ENCODE measurements around the gene AP1G2. TPM values are rescaled to one million over a fixed set of nuclear protein-coding genes. Genes with fewer than 3 reads are reported as not detected.
A peak's percentile ranks its signal among the peaks of the same experiment; 100 is the strongest.

AP1G2 gene
- total and polyA plus RNA-seq, 2 of the 13 experiments (the other 11 are each of a cell fraction or from before 2014, with no cell fraction given), result 96.9 to 611 TPM

DNA sequence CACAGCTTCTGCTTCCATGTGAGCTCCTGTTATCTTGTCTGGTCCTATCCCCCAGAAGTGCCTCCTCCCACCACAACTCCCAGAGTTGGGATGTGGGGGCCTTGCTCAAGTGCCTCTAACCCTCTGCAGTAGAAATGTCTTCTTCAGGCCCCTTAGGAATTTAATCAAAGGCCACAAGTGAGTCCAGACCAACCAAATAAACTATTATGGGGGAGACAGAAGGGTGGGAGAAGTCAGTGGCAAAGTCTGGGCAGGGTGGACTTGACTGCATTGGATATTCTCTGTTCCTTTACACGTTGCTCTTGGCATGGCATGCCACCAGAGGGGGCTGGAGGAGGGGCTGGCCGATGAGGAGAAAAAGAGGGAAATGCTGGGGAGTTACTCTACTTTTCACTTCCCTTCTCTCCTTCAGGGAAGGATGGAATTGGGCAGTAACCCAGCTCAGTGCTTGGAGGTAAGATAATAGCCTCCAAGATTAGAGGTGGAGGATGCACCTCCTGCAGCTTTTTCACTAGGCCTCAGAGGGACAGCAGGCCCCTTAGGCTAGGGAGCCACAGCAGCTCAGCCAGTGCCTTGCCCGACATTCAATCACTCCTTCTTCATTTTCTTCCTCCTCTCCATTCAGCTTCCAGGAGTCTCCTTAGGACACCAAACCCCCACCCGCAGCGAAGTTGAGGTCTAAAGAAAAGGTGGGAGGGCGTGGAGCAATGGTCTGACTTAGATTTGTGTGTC, 1.2 kb upstream of the AP1G2 start (continued):
- TF ChIP-seq, protein P1, sequence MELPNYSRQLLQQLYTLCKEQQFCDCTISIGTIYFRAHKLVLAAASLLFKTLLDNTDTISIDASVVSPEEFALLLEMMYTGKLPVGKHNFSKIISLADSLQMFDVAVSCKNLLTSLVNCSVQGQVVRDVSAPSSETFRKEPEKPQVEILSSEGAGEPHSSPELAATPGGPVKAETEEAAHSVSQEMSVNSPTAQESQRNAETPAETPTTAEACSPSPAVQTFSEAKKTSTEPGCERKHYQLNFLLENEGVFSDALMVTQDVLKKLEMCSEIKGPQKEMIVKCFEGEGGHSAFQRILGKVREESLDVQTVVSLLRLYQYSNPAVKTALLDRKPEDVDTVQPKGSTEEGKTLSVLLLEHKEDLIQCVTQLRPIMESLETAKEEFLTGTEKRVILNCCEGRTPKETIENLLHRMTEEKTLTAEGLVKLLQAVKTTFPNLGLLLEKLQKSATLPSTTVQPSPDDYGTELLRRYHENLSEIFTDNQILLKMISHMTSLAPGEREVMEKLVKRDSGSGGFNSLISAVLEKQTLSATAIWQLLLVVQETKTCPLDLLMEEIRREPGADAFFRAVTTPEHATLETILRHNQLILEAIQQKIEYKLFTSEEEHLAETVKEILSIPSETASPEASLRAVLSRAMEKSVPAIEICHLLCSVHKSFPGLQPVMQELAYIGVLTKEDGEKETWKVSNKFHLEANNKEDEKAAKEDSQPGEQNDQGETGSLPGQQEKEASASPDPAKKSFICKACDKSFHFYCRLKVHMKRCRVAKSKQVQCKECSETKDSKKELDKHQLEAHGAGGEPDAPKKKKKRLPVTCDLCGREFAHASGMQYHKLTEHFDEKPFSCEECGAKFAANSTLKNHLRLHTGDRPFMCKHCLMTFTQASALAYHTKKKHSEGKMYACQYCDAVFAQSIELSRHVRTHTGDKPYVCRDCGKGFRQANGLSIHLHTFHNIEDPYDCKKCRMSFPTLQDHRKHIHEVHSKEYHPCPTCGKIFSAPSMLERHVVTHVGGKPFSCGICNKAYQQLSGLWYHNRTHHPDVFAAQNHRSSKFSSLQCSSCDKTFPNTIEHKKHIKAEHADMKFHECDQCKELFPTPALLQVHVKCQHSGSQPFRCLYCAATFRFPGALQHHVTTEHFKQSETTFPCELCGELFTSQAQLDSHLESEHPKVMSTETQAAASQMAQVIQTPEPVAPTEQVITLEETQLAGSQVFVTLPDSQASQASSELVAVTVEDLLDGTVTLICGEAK (IDR thresholded peaks at IDR 0.05), result no peak
- TF ChIP-seq, protein P1 (CRISPR knock-in tag; IDR thresholded peaks at IDR 0.05), result no peak
- TF ChIP-seq ZBTB7A (CRISPR knock-in tag; IDR thresholded peaks at IDR 0.05) (no peak), FIP1L1 (IDR thresholded peaks at IDR 0.05; ENCODE audit: borderline replicate concordance, insufficient read depth, low read depth, low read length) (peak; percentile 74; the same call in 1 of the 2 replicates), SAP130 (CRISPR knock-in tag; IDR thresholded peaks at IDR 0.05; ENCODE audit: low read depth) (0 out of 2 replicates have a peak, but pooled peaks have one; percentile 20), ZFP36L1 (CRISPR knock-in tag; IDR thresholded peaks at IDR 0.05) (no peak), ZNF496 (CRISPR knock-in tag; IDR thresholded peaks at IDR 0.05; ENCODE audit: insufficient replicate concordance) (no peak), DNMT1 (CRISPR knock-in tag; IDR thresholded peaks at IDR 0.05) (no peak), ZNF605 (CRISPR knock-in tag; IDR thresholded peaks at IDR 0.05) (no peak), PAX8 (CRISPR knock-in tag; IDR thresholded peaks at IDR 0.05; ENCODE audit: borderline replicate concordance) (0 out of 2 replicates have a peak, but pooled peaks have one; percentile 6), BRD4 (CRISPR knock-in tag; IDR thresholded peaks at IDR 0.05) (no peak), NRL (CRISPR knock-in tag; IDR thresholded peaks at IDR 0.05; ENCODE audit: borderline replicate concordance) (no peak), HOXA7 (CRISPR knock-in tag; IDR thresholded peaks at IDR 0.05) (no peak), ZNF180 (CRISPR knock-in tag; IDR thresholded peaks at IDR 0.05; ENCODE audit: borderline replicate concordance, low read depth) (no peak)
- TF ChIP-seq, protein P2, sequence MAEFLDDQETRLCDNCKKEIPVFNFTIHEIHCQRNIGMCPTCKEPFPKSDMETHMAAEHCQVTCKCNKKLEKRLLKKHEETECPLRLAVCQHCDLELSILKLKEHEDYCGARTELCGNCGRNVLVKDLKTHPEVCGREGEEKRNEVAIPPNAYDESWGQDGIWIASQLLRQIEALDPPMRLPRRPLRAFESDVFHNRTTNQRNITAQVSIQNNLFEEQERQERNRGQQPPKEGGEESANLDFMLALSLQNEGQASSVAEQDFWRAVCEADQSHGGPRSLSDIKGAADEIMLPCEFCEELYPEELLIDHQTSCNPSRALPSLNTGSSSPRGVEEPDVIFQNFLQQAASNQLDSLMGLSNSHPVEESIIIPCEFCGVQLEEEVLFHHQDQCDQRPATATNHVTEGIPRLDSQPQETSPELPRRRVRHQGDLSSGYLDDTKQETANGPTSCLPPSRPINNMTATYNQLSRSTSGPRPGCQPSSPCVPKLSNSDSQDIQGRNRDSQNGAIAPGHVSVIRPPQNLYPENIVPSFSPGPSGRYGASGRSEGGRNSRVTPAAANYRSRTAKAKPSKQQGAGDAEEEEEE (CRISPR knock-in tag; IDR thresholded peaks at IDR 0.05; ENCODE audit: borderline replicate concordance), result peak; percentile 65; the same call in 1 of the 2 replicates
